RWPE1 (cell line): ENCODE measurements around the gene CSH2.
"Not testable (repeated sequence)": the region's sequence is repeated elsewhere in the genome, so short reads cannot be mapped to it uniquely, and the experiment has no call there.

Source experiments
- CTCF ChIA-PET: fragments of 350-600 bp; sonication (Branson Sonifier 250); formaldehyde crosslinking; extraction: SDS; loops from one replicate; lab custom pipeline; 2021; lab: Yijun Ruan, JAX
- POLR2A ChIA-PET: fragments of 400-600 bp; formaldehyde crosslinking; extraction: SDS; loops from one replicate; lab custom pipeline; 2020; ENCODE audit warnings: antibody characterized with exemption; ENCODE audit not compliant: low non-redundant PET; lab: Yijun Ruan, JAX
- DNase-seq: peaks from one replicate; pipeline ENCODE4 v3.0.0; 2012; ENCODE audit warnings: low spot score
- H3K27ac ChIP-seq: fragments of 450-650 bp; 2 replicates; pipeline ENCODE4 v1.5.1; 2017
- TF ChIP-seq, protein P1 (sequence below): fragments of 450-650 bp; conservative IDR thresholded peaks from 2 replicates; pipeline ENCODE4 v1.5.1; 2017; ENCODE audit warnings: low read depth, mild to moderate bottlenecking

The CSH2 gene

DNA sequence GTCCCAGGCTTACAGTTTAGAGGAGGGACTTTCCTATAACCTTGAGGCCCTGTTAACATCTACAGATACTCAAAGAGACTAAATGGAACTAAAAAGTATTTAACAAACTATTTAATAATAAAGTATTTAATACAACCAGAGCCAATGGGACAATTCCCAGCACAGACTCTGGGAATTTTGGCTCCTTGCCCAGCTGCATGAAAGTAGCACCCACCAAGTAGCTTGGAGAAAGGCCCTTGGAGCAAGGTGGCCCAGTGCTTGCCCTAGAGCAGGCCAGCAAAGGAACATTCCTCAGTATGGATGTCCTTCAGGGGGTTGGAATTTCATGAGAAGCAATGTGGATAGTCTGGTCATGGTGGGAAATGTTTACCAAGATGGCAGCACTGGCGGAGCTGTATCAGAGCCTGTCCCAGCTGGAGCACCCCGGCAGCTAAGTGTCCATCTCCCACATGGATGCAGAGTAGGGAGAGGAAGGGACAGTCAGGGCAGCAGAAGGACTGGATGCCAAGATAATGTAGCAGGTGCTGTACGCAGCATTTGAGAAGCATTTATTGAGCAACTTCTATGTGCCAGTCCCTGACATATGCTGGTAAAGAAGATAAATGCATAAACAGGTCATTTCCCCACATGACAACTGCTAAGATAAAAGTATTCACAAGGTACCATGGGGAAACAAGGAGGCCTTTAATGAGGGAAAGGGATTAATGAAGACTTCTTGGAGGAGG is 25.8 kb downstream of the CSH2 start:
- ChIA-PET CTCF (interaction anchor here (0.7 to 1.1 kb wide), 3 partner anchors 26 to 71 kb away, joined by 3 read pairs; no protein-coding TSS in a partner anchor), POLR2A (interaction anchor here (0.6 kb wide), 1 partner anchor 60 kb away, joined by 9 read pairs; no protein-coding TSS in a partner anchor)
- DNase-seq, result no peak
- no peak overlapping the region for H3K27ac ChIP-seq
- TF ChIP-seq, protein P1, sequence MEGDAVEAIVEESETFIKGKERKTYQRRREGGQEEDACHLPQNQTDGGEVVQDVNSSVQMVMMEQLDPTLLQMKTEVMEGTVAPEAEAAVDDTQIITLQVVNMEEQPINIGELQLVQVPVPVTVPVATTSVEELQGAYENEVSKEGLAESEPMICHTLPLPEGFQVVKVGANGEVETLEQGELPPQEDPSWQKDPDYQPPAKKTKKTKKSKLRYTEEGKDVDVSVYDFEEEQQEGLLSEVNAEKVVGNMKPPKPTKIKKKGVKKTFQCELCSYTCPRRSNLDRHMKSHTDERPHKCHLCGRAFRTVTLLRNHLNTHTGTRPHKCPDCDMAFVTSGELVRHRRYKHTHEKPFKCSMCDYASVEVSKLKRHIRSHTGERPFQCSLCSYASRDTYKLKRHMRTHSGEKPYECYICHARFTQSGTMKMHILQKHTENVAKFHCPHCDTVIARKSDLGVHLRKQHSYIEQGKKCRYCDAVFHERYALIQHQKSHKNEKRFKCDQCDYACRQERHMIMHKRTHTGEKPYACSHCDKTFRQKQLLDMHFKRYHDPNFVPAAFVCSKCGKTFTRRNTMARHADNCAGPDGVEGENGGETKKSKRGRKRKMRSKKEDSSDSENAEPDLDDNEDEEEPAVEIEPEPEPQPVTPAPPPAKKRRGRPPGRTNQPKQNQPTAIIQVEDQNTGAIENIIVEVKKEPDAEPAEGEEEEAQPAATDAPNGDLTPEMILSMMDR, result no peak

DNA sequence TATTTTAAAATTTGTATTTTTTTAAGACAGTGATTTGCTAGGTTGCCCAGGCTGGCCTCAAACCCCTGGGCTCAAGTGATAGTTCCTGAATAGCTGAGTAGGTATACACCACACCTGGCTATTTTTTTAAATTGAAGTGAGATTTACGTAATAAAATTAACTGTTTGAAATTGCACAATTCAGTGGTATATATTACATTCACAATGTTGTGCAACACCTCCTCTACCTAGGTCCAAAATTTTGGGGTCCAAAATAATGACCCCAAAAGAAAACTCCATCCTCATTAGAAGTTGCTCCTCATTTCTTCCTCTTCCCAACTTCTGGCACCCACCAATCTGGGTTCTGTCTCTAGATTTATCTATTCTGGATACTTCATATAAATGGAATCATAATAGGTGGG is 28.0 kb downstream of the CSH2 start:
- TF ChIP-seq, protein P1, result no peak

DNA sequence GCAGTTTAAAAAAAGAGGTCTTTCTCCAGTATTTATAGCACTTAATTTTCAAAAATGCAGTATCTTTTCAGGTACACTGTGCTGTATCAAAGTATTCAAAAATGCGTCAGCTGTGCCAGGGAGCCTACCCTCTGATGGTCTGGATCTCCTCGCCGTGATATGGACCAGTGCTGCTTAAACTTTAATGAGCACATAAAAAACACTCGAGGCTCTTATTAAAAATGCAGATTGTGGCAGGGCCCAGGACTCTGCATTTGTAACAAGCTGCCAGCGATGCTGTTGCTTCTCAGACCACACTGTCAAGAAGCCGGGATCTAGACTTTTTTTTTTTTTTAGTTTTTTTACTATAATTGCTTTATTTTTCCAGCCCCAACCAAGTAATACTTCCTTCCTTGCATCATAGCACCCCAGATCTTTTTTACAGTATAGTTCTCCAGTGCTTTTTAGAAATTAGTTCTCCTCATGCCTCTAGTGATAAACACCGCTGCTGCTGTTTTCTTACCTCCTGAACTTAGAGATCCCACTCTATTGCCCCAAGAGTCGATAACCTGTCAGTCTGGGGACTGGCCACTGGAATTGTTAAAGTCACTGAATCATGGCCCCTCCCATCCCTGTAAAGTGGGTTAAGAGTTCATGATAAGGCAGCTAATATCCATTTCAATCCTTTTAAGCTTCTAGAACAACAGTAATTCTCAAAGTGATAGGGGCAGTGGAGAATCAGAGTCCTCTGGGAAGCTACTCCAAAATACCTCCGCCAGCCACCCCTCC is 29.4 kb downstream of the CSH2 start:
- no peak for DNase-seq
- ChIA-PET CTCF (interaction anchor here (0.5 to 1.5 kb wide), 3 partner anchors 9 to 287 kb away, joined by 3 to 5 read pairs (median 4); no protein-coding TSS in a partner anchor), POLR2A (interaction anchor here (0.6 kb wide), 1 partner anchor 252 kb away, joined by 3 read pairs; no protein-coding TSS in a partner anchor)
- TF ChIP-seq, protein P1, result no peak
- peak overlapping the region; percentile 93 for H3K27ac ChIP-seq

More for the DNA sequence above, 28.0 kb downstream of the CSH2 start:
- no peak overlapping the region for H3K27ac ChIP-seq
- ChIA-PET POLR2A (no interaction called here), CTCF (interaction anchor here (0.6 kb wide), 1 partner anchor 10 kb away, joined by 4 read pairs; no protein-coding TSS in a partner anchor)
- no peak for DNase-seq

DNA sequence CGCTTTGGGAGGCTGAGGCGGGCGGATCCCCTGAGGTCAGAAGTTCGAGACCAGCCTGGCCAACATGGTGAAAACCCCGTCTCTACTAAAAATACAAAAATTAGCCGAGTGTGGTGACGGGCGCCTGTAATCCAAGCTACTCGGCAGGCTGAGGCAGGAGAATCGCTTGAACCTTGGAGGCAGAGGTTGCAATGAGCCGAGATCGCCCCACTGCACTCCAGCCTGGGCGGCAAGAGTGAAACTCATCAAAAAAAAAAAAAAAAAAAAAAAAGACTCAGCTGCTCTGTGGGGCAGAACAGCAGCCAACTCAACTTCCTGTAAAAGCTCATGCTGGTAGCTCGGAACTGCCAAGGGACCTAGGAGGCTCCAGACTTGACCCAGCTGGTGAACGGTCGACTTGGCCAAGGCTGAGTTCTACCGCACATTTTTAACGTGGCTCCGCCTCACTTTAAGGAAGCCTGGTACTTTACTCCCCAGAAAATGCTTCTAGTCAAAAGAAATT is 30.0 kb downstream of the CSH2 start:
- POLR2A ChIA-PET, result interaction anchor here (0.6 kb wide), 2 partner anchors 74 to 252 kb away, joined by 3 to 5 read pairs; no protein-coding TSS in a partner anchor

GRCh38 chr17:63842540-63843386 is 30.7 kb downstream of the CSH2 start, which contains the start of gene SMARCD2:
TSS of gene SMARCD2 (minus strand) at chr17:63842685. CDS start at chr17:63842674, 11 bp downstream.
- ChIA-PET CTCF (interaction anchor here (0.5 to 1.5 kb wide), 3 partner anchors 8 to 77 kb away, joined by 3 to 5 read pairs (median 4); no protein-coding TSS in a partner anchor), POLR2A (interaction anchor here (0.6 kb wide), 1 partner anchor 73 kb away, joined by 5 read pairs; no protein-coding TSS in a partner anchor)
- DNase-seq, result peak; percentile 95
- TF ChIP-seq, protein P1, result no peak
- peak within 1 kb of the TSS; percentile 93 for H3K27ac ChIP-seq

More for the DNA sequence above, 30.0 kb downstream of the CSH2 start:
- H3K27ac ChIP-seq, result peak overlapping the region; percentile 93
- not testable (repeated sequence) for DNase-seq
- CTCF ChIA-PET, result interaction anchor here (0.5 to 1.5 kb wide), 3 partner anchors 9 to 76 kb away, joined by 3 to 5 read pairs (median 4); no protein-coding TSS in a partner anchor

DNA sequence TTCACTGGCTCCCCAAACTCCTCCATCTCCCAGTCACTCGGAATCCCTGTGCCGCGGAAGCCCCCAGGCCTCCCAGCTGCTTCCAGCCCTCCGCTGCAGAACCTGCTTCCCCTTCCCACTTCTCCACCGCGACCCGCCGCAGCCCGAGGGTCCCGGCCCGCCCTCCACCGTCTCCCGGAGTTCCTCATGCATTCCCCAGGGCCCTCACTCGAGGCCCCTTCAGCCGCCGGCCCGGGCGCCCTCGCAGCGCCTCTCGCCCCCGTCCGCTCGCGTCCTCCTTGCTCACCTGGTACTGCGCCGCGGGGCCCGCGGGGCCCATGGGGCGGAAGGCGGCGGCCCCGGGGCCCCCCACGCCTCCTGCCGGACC is 31.3 kb downstream of the CSH2 start:
- peak overlapping the region; percentile 93 for H3K27ac ChIP-seq
- CTCF ChIA-PET, result no interaction called here
- no peak for DNase-seq
- POLR2A ChIA-PET, result no interaction called here
- TF ChIP-seq, protein P1, result no peak
